Lung (tissue), 12 donors: ENCODE results near the gene GRAP. TPM values are rescaled to one million over a fixed set of nuclear protein-coding genes. Genes with fewer than 3 reads are reported as not detected.

Experiments
- ATAC-seq: fragments of 200-7000 bp; cut with Tn5 transposase; one replicate; pipeline ENCODE4 v1.9.1; 2020; ENCODE audit warnings: moderate number of reproducible peaks; ENCODE audit not compliant: insufficient read depth, low FRiP score
- DNase-seq, 3 donors: peaks; one replicate each; pipeline ENCODE4 v3.0.0-alpha.2; 2013 to 2017
- H3K27ac ChIP-seq, 2 donors: one replicate each; pipeline ENCODE4 v1.5.1; 2013; ENCODE audit warnings: mild to moderate bottlenecking in 2 of 2, moderate library complexity in 2 of 2, control low read depth in 1 of 2, inconsistent platforms in 1 of 2, low read depth in 1 of 2, low read length in 1 of 2
- H3K27me3 ChIP-seq, 3 donors: one replicate each; pipeline ENCODE4 v1.5.1; 2013; ENCODE audit warnings: low read length in 2 of 3; ENCODE audit not compliant: control insufficient read depth in 3 of 3, insufficient read depth in 3 of 3
- H3K36me3 ChIP-seq, 4 donors: one replicate each; pipeline ENCODE4 v1.5.1; 2013; ENCODE audit warnings: low read length in 4 of 4, mild to moderate bottlenecking in 1 of 4, moderate library complexity in 1 of 4; ENCODE audit not compliant: control insufficient read depth in 4 of 4, insufficient read depth in 4 of 4
- H3K4me1 ChIP-seq, 5 donors: one replicate each; pipeline ENCODE4 v1.5.1; 2013; ENCODE audit warnings: low read length in 5 of 5, mild to moderate bottlenecking in 2 of 5, moderate library complexity in 1 of 5; ENCODE audit not compliant: control insufficient read depth in 5 of 5, insufficient read depth in 5 of 5
- H3K4me3 ChIP-seq: one replicate; pipeline ENCODE4 v1.5.1; 2013; ENCODE audit warnings: mild to moderate bottlenecking, control low read depth, moderate library complexity
- H3K9ac ChIP-seq, 2 donors: one replicate each; pipeline ENCODE4 v1.5.1; 2013; ENCODE audit warnings: low read length in 2 of 2, control low read depth in 1 of 2; ENCODE audit not compliant: insufficient read depth in 1 of 2
- H3K9me3 ChIP-seq, 4 donors: one replicate each; pipeline ENCODE4 v1.5.1; 2013; ENCODE audit warnings: low read length in 3 of 4, mild to moderate bottlenecking in 1 of 4, moderate library complexity in 1 of 4; ENCODE audit not compliant: control insufficient read depth in 4 of 4, insufficient read depth in 3 of 4
- CTCF ChIP-seq: IDR thresholded peaks from 2 replicates; pipeline ENCODE4 v1.5.1; 2012; ENCODE audit warnings: mild to moderate bottlenecking; ENCODE audit errors: control extremely low read depth, extremely low read depth
- WGBS, 2 donors: extraction: QIAGEN DNeasy Blood & Tissue Kit; methylation state at CpG; one replicate each; pipeline ENCODE4 v1.1.7; 2013; 5-methylcytosine and 5-hydroxymethylcytosine counted together
- polyA plus RNA-seq, 2 donors: library from polyadenylated mRNA; stranded (reverse); fragments of 200-250 nt; gene quantifications; one replicate each; pipeline ENCODE4 v1.2.1, GENCODE V29; 2013
- total RNA-seq, 2 donors: library from RNA; depleted of rRNA in 1 of 2; stranded (reverse); fragments of >200 nt in 1 of 2; gene quantifications; one replicate each; pipeline ENCODE4 v1.2.1, GENCODE V29; 2014 to 2021
- donor health status: control.
- donor health status: control.
- donor health status: Bipolar disorder and iron deficiency.
- donor health status: healthy.
- donor health status: DM: yes; HTN: yes; CAD: no.

Gene GRAP
- total and polyA plus RNA-seq, 4 donors: 6.7 to 14.3 (median 9.8) TPM

GRCh38 chr17:19015428-19015827 lies 31.3 kb downstream of the GRAP start:
- Histone ChIP-seq H3K9me3 (no peaks in the 10 kb centered on the region), H3K36me3 (no peaks in the 10 kb centered on the region), H3K9ac (no peak overlapping the region), H3K4me3 (no peak overlapping the region), H3K27me3 (no peaks in the 10 kb centered on the region), H3K4me1 (peaks cover 0 to 7% (median 0%) of the 10 kb centered on the region in 5 donors), H3K27ac (no peak overlapping the region)
- WGBS, 2 donors: 82 to 86% methylated on average over 7 of the region's 7 CpGs
- no peak for ATAC-seq
- no peak for TF ChIP-seq CTCF
- no peak for DNase-seq

- no peak overlapping the region for H3K4me3 ChIP-seq
- H3K9me3 ChIP-seq: no peaks in the 10 kb centered on the region
- DNase-seq: no peak
- no peak overlapping the region for H3K9ac ChIP-seq
- H3K36me3 ChIP-seq: no peaks in the 10 kb centered on the region
- 84 to 91% methylated on average over 29 of the region's 29 CpGs for WGBS, 2 donors
- no peak overlapping the region for H3K27ac ChIP-seq
- peaks cover 0 to 7% (median 0%) of the 10 kb centered on the region in 5 donors for H3K4me1 ChIP-seq
- no peak for ATAC-seq
- TF ChIP-seq CTCF: no peak
- no peaks in the 10 kb centered on the region for H3K27me3 ChIP-seq
Observed at GRCh38 chr17:19014628-19015215, 32.0 kb downstream of the GRAP start.

- H3K4me3 ChIP-seq: no peak overlapping the region
- no peaks in the 10 kb centered on the region for H3K36me3 ChIP-seq
- no peaks in the 10 kb centered on the region for H3K9me3 ChIP-seq
- H3K27ac ChIP-seq: no peak overlapping the region
- ATAC-seq: no peak
- no peak overlapping the region for H3K9ac ChIP-seq
- no peak for DNase-seq
- no peak for TF ChIP-seq CTCF
- H3K4me1 ChIP-seq: peaks cover 0 to 7% (median 0%) of the 10 kb centered on the region in 5 donors
- WGBS, 2 donors: 85 to 95% methylated on average over 11 of the region's 11 CpGs
- no peaks in the 10 kb centered on the region for H3K27me3 ChIP-seq
Observed at GRCh38 chr17:19013806-19014627, 32.7 kb downstream of the GRAP start.
